HCT116 (cell line): ENCODE results near the gene CC2D1A. TPM values are rescaled to one million over a fixed set of nuclear protein-coding genes. Genes with fewer than 3 reads are reported as not detected.

ENCODE experiments used
- ATAC-seq: fragments of 200-7000 bp; cut with Tn5 transposase; 2 replicates; pipeline ENCODE4 v1.9.1; 2020; ENCODE audit warnings: mild to moderate bottlenecking, moderate library complexity
- BruUV-seq: library from RNA; stranded (reverse); fragments of 400-500 nt; replicated peaks from 2 replicates; lab custom pipeline; 2021; lab: Mats Ljungman, UMichigan
- CTCF ChIA-PET: fragments of 300-600 bp; sonication (Branson Sonifier 250); formaldehyde crosslinking; loops from one replicate; lab custom pipeline; 2021; ENCODE audit warnings: antibody characterized with exemption; lab: Charles Lee
- POLR2A ChIA-PET: fragments of 300-600, 350-600 bp; sonication (Branson Sonifier 250); formaldehyde crosslinking; loops from one replicate; lab custom pipeline; 2021; ENCODE audit warnings: antibody characterized with exemption; lab: Charles Lee
- RAD21 ChIA-PET, 2 experiments: fragments of 300-600 bp; sonication (Branson Sonifier 250); formaldehyde crosslinking; loops; one replicate each; lab custom pipeline; 2023; ENCODE audit warnings: low total read pairs in 2 of 2; ENCODE audit not compliant: uncharacterized antibody in 2 of 2, unreplicated experiment in 2 of 2, low non-redundant PET in 1 of 2; lab: Charles Lee
- DNase-seq: peaks from one replicate; pipeline ENCODE4 v3.0.0-alpha.2; 2010; ENCODE audit warnings: low read depth, low spot score
- H2AFZ ChIP-seq: fragments of 200-600 bp; shearing (Covaris generic), sonication (generic); 2 replicates; pipeline ENCODE4 v1.6.1; 2017; ENCODE audit warnings: low read depth, mixed run types, mixed read lengths, antibody characterized with exemption, low read length; ENCODE audit not compliant: poor library complexity, severe bottlenecking
- H3K27ac ChIP-seq: 2 replicates; pipeline ENCODE4 v1.5.1; 2012; ENCODE audit warnings: low read depth, low read length
- H3K27me3 ChIP-seq: fragments of 200-600 bp; sonication (generic); 2 replicates; pipeline ENCODE4 v1.6.1; 2016; ENCODE audit warnings: mixed run types, low read length, mixed read lengths; ENCODE audit not compliant: insufficient read depth
- H3K36me3 ChIP-seq, 2 experiments: fragments of 200-500 bp in 1 of 2; fragments of 200-600 bp in 1 of 2; sonication (Bioruptor generic) in 1 of 2; sonication (generic) in 1 of 2; 2 replicates each; pipeline versions ENCODE4 v1.5.1 to v1.6.1; 2014 to 2016; ENCODE audit warnings: low read length in 2 of 2, inconsistent platforms in 1 of 2, mixed read lengths in 1 of 2, mixed run types in 1 of 2; ENCODE audit not compliant: insufficient read depth in 2 of 2, control insufficient read depth in 1 of 2
- H3K4me1 ChIP-seq, 2 experiments: fragments of 200-600 bp in 1 of 2; sonication (generic) in 1 of 2; 2 replicates each; pipeline versions ENCODE4 v1.5.1 to v1.6.1; 2012 to 2017; ENCODE audit warnings: low read length in 2 of 2, inconsistent platforms in 1 of 2, mild to moderate bottlenecking in 1 of 2, mixed read lengths in 1 of 2, mixed run types in 1 of 2, moderate library complexity in 1 of 2; ENCODE audit not compliant: insufficient read depth in 2 of 2, control insufficient read depth in 1 of 2
- H3K4me2 ChIP-seq: fragments of 200-600 bp; sonication (generic); 2 replicates; pipeline ENCODE4 v1.6.1; 2017; ENCODE audit warnings: mixed run types, low read length, mixed read lengths
- H3K4me3 ChIP-seq, 2 experiments: fragments of 200-600 bp in 1 of 2; sonication (generic) in 1 of 2; replicated peaks in 1 of 2; 2 replicates each; pipeline ENCODE4 v1.5.1; 2011 to 2016; ENCODE audit warnings: low read length in 2 of 2, control low read depth in 1 of 2, low read depth in 1 of 2, mild to moderate bottlenecking in 1 of 2, mixed read lengths in 1 of 2, mixed run types in 1 of 2
- H3K79me2 ChIP-seq: fragments of 200-600 bp; sonication (generic); 2 replicates; pipeline ENCODE4 v1.6.1; 2017; ENCODE audit warnings: mild to moderate bottlenecking, mixed run types, low read length, moderate library complexity, mixed read lengths; ENCODE audit not compliant: insufficient read depth
- H3K9ac ChIP-seq: fragments of 200-600 bp; sonication (generic); 2 replicates; pipeline ENCODE4 v1.6.1; 2016; ENCODE audit warnings: low read length, mixed read lengths
- H3K9me2 ChIP-seq: fragments of 200-600 bp; sonication (generic), shearing (Covaris generic); 2 replicates; pipeline ENCODE4 v1.6.1; 2017; ENCODE audit warnings: mixed run types, mild to moderate bottlenecking, moderate library complexity; ENCODE audit not compliant: insufficient read depth
- H3K9me3 ChIP-seq, 2 experiments: fragments of 200-500 bp in 1 of 2; fragments of 200-600 bp in 1 of 2; sonication (Bioruptor generic) in 1 of 2; sonication (generic) in 1 of 2; 2 replicates each; pipeline ENCODE4 v1.6.1; 2014 to 2017; ENCODE audit warnings: low read length in 2 of 2, mixed read lengths in 2 of 2, inconsistent platforms in 1 of 2, low read depth in 1 of 2, mild to moderate bottlenecking in 1 of 2, mixed run types in 1 of 2, moderate library complexity in 1 of 2; ENCODE audit not compliant: control insufficient read depth in 1 of 2, insufficient read depth in 1 of 2
- H4K20me1 ChIP-seq: fragments of 200-600 bp; sonication (generic), shearing (Covaris generic); 2 replicates; pipeline ENCODE4 v1.6.1; 2017; ENCODE audit warnings: mixed run types, mild to moderate bottlenecking, moderate library complexity; ENCODE audit not compliant: insufficient read depth
- CBX3 ChIP-seq: IDR thresholded peaks from 2 replicates; pipeline ENCODE4 v1.6.1; 2012; ENCODE audit warnings: low read depth
- EGR1 ChIP-seq: IDR thresholded peaks from 2 replicates; pipeline ENCODE4 v1.6.1; 2012; ENCODE audit warnings: low read depth
- EZH2 ChIP-seq: fragments of 200-600 bp; sonication (generic); IDR thresholded peaks from 2 replicates; pipeline ENCODE4 v1.6.1; 2017; ENCODE audit warnings: antibody characterized with exemption, mixed run types
- EZH2phosphoT487 ChIP-seq: fragments of 200-600 bp; IDR thresholded peaks from 2 replicates; pipeline ENCODE4 v1.6.1; 2018; ENCODE audit warnings: antibody characterized with exemption, borderline replicate concordance
- JUND ChIP-seq: IDR thresholded peaks from 2 replicates; pipeline ENCODE4 v1.6.1; 2012
- POLR2A ChIP-seq: IDR thresholded peaks from 2 replicates; pipeline ENCODE4 v1.7.0; 2011; ENCODE audit warnings: borderline replicate concordance; ENCODE audit not compliant: insufficient read depth, insufficient read length; ENCODE audit errors: extremely low read depth
- POLR2AphosphoS5 ChIP-seq: IDR thresholded peaks from 2 replicates; pipeline ENCODE4 v1.6.1; 2011; ENCODE audit warnings: mild to moderate bottlenecking, low read depth, low read length, moderate library complexity
- SIN3A ChIP-seq: IDR thresholded peaks from 2 replicates; pipeline ENCODE4 v1.6.1; 2012; ENCODE audit warnings: low read depth
- SRF ChIP-seq: IDR thresholded peaks from 2 replicates; pipeline ENCODE4 v1.6.1; 2012; ENCODE audit warnings: low read depth
- TCF7L2 ChIP-seq: IDR thresholded peaks from 2 replicates; pipeline ENCODE4 v1.7.0; 2011; ENCODE audit warnings: borderline replicate concordance, inconsistent platforms; ENCODE audit not compliant: insufficient read depth, insufficient read length; ENCODE audit errors: extremely low read depth
- ZFX ChIP-seq: fragments of 450-650 bp; IDR thresholded peaks from 2 replicates; pipeline ENCODE4 v1.6.1; 2017
- ZNF274 ChIP-seq: fragments of 200-500 bp; sonication (Bioruptor generic); IDR thresholded peaks from 2 replicates; pipeline ENCODE4 v1.6.1; 2014; ENCODE audit warnings: mild to moderate bottlenecking, low read depth, low read length, inconsistent platforms
- intact Hi-C: fragments of 100-400 bp; cut with micrococcal nuclease; formaldehyde crosslinking; loops from 2 replicates; pipeline ENCODE4 v1.10.0; 2022
- total RNA-seq: library from RNA; stranded (reverse); gene quantifications from one replicate; pipeline ENCODE4 v1.2.1, GENCODE V29; 2021; ENCODE audit not compliant: unreplicated experiment
- TF ChIP-seq, protein P1 (sequence below): IDR thresholded peaks from 2 replicates; pipeline ENCODE4 v1.6.1; 2011; ENCODE audit warnings: mild to moderate bottlenecking, low read length, moderate library complexity; ENCODE audit not compliant: insufficient replicate concordance; ENCODE audit errors: extremely low read depth
- TF ChIP-seq, protein P2 (sequence below): IDR thresholded peaks from 2 replicates; pipeline ENCODE4 v1.6.1; 2012

The CC2D1A gene
- total RNA-seq, 1 experiment from 2014 or later = 51.5 TPM

- intact Hi-C loops = no loop called here
- H3K9me3 ChIP-seq = no peaks in the 10 kb centered on the region
- no peaks in the 10 kb centered on the region for H3K9me2 ChIP-seq
- ChIA-PET RAD21 (interaction anchor here in 1 of 2 experiments (0.7 kb wide), 1 partner anchor 398 kb away, joined by 4 read pairs; no protein-coding TSS in a partner anchor), CTCF (interaction anchor here (1.1 to 1.6 kb wide), 7 partner anchors 13 to 270 kb away, joined by 3 to 13 read pairs (median 3); no protein-coding TSS in a partner anchor), POLR2A (interaction anchor here (0.6 to 3.1 kb wide), 8 partner anchors 12 to 1134 kb away, joined by 3 to 29 read pairs (median 6); no protein-coding TSS in a partner anchor)
- H3K9ac ChIP-seq = peak overlapping the region; percentile 59
- no peaks in the 10 kb centered on the region for H4K20me1 ChIP-seq
- DNase-seq = no peak
- peak overlapping the region; percentile 62 for H3K4me2 ChIP-seq
- peaks cover 55 to 81% of the 10 kb centered on the region in 2 experiments for H3K4me1 ChIP-seq
- no peak overlapping the region for H3K4me3 ChIP-seq
- BruUV-seq = no TSS peak
- H3K27ac ChIP-seq = peak overlapping the region; percentile 88
- H3K27me3 ChIP-seq = no peaks in the 10 kb centered on the region
- TF ChIP-seq ZFX (no peak), EZH2 (no peak), EGR1 (no peak), CBX3 (0 out of 2 replicates have a peak, but pooled peaks have one; percentile 6)
- ATAC-seq = no peak
- H3K79me2 ChIP-seq = no peaks in the 10 kb centered on the region
- no peaks in the 10 kb centered on the region for H3K36me3 ChIP-seq
- no peak overlapping the region for H2AFZ ChIP-seq
Observed at GRCh38 chr19:13859361-13859880, 46.6 kb upstream of the CC2D1A start.

DNA sequence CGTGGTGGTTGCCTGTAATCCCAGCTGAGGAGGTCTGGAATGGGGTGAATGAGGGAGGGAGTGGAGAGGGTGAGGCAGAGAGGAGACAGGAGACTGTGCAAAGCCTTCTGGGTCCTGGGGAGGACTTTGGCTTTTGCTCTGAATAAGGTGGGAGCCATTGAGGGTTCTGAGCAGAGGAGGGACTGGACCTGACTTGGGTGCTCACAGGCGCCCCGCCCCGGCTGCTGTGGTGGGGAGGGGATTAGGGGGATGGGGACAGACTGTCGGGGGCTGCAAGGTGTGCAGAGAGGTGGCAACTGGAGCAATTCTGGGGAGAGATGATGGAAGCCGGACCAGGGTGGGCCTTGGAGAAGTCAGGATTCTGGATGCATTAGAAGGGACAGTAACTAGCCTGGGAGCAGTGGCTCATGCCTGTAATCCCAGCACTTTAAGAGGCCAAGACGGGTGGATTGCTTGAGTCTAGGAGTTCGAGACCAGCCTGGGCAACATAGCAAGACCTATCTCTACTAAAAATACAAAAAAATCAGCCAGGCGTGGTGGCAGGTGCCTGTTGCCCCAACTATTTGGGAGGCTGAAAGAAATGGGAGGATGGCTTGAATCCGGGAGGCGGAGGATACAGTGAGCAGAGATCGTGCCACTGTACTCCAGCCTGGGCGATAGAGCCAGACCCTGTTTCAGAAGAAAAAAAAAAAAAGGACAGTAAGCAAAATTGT, 45.2 kb upstream of the CC2D1A start:
- no peaks in the 10 kb centered on the region for H3K9me3 ChIP-seq
- H4K20me1 ChIP-seq = no peaks in the 10 kb centered on the region
- ChIA-PET POLR2A (interaction anchor here (0.6 to 3.8 kb wide), 7 partner anchors 8 to 113 kb away, joined by 3 to 29 read pairs (median 4); a partner anchor contains a TSS), CTCF (interaction anchor here (1.1 to 3.1 kb wide), 7 partner anchors 8 to 264 kb away, joined by 3 to 33 read pairs (median 15); partner anchors contain the start of gene ZSWIM4), RAD21 (interaction anchor here in 1 of 2 experiments (0.5 to 0.7 kb wide), 2 partner anchors 20 to 21 kb away, joined by 3 read pairs; no protein-coding TSS in a partner anchor)
- intact Hi-C loops = no loop called here
- no peaks in the 10 kb centered on the region for H3K27me3 ChIP-seq
- H3K4me2 ChIP-seq = peak overlapping the region; percentile 83
- no peaks in the 10 kb centered on the region for H3K79me2 ChIP-seq
- H3K4me1 ChIP-seq = peaks cover 45 to 68% of the 10 kb centered on the region in 2 experiments
- ATAC-seq (no peak), DNase-seq (no peak)
- H2AFZ ChIP-seq = no peak overlapping the region
- BruUV-seq = no TSS peak
- H3K27ac ChIP-seq = peak overlapping the region; percentile 83
- H3K9me2 ChIP-seq = no peaks in the 10 kb centered on the region
- no peaks in the 10 kb centered on the region for H3K36me3 ChIP-seq
- TF ChIP-seq POLR2A (no peak), EZH2phosphoT487 (no peak), CBX3 (no peak), POLR2AphosphoS5 (no peak), EZH2 (no peak), TCF7L2 (no peak), JUND (no peak), SRF (no peak), SIN3A (no peak), ZNF274 (no peak), ZFX (no peak)
- TF ChIP-seq, protein P1, sequence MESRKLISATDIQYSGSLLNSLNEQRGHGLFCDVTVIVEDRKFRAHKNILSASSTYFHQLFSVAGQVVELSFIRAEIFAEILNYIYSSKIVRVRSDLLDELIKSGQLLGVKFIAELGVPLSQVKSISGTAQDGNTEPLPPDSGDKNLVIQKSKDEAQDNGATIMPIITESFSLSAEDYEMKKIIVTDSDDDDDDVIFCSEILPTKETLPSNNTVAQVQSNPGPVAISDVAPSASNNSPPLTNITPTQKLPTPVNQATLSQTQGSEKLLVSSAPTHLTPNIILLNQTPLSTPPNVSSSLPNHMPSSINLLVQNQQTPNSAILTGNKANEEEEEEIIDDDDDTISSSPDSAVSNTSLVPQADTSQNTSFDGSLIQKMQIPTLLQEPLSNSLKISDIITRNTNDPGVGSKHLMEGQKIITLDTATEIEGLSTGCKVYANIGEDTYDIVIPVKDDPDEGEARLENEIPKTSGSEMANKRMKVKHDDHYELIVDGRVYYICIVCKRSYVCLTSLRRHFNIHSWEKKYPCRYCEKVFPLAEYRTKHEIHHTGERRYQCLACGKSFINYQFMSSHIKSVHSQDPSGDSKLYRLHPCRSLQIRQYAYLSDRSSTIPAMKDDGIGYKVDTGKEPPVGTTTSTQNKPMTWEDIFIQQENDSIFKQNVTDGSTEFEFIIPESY = no peak
- TF ChIP-seq, protein P2, sequence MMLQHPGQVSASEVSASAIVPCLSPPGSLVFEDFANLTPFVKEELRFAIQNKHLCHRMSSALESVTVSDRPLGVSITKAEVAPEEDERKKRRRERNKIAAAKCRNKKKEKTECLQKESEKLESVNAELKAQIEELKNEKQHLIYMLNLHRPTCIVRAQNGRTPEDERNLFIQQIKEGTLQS = no peak
- no peak overlapping the region for H3K4me3 ChIP-seq
- peak overlapping the region; percentile 73; the same call in 1 of the 2 replicates for H3K9ac ChIP-seq
